Heart right ventricle (tissue), 16 donors: ENCODE results near the gene C3orf49. TPM values are rescaled to one million over a fixed set of nuclear protein-coding genes. Genes with fewer than 3 reads are reported as not detected.

Source experiments
- ATAC-seq, 8 donors: fragments of 200-7000 bp; cut with Tn5 transposase; one replicate each; pipeline ENCODE4 v1.9.1; 2020; ENCODE audit warnings: mild to moderate bottlenecking in 8 of 8, moderate library complexity in 8 of 8, moderate number of reproducible peaks in 1 of 8
- DNase-seq, 2 donors: peaks; one replicate each; pipeline ENCODE4 v3.0.0-alpha.2; 2020
- H3K27ac ChIP-seq, 10 donors: fragments of 200-600 bp; sonication (generic) in 2 of 10; one replicate each; pipeline versions ENCODE4 v1.5.0 to v1.8.0; 2020 to 2022; ENCODE audit warnings: mild to moderate bottlenecking in 3 of 10
- H3K27me3 ChIP-seq, 7 donors: fragments of 200-600 bp; one replicate each; pipeline ENCODE4 v1.8.0; 2021 to 2022; ENCODE audit warnings: mild to moderate bottlenecking in 2 of 7
- H3K36me3 ChIP-seq, 9 donors: fragments of 200-600 bp; sonication (generic) in 1 of 9; one replicate each; pipeline versions ENCODE4 v1.5.0 to v1.8.0; 2020 to 2022; ENCODE audit warnings: mild to moderate bottlenecking in 2 of 9
- H3K4me1 ChIP-seq, 9 donors: fragments of 200-600 bp; sonication (generic) in 1 of 9; one replicate each; pipeline versions ENCODE4 v1.5.0 to v1.8.0; 2020 to 2022; ENCODE audit warnings: mild to moderate bottlenecking in 4 of 9
- H3K4me3 ChIP-seq, 10 donors: fragments of 200-600 bp; sonication (generic) in 2 of 10; one replicate each; pipeline versions ENCODE4 v1.5.0 to v1.8.0; 2020 to 2022; ENCODE audit warnings: mild to moderate bottlenecking in 7 of 10, moderate library complexity in 2 of 10
- H3K9me3 ChIP-seq, 11 donors: fragments of 200-600 bp in 10 of 11; sonication (generic) in 2 of 11; one replicate each; pipeline versions ENCODE4 v1.5.0 to v1.8.0; 2013 to 2022; ENCODE audit warnings: mild to moderate bottlenecking in 2 of 11, control low read depth in 1 of 11, moderate library complexity in 1 of 11
- CTCF ChIP-seq, 9 donors: fragments of 200-600 bp; sonication (generic) in 2 of 9; IDR thresholded peaks; one replicate each; pipeline versions ENCODE4 v1.5.0 to v1.8.0; 2021 to 2022; ENCODE audit warnings: antibody characterized with exemption in 9 of 9, mild to moderate bottlenecking in 5 of 9, moderate library complexity in 1 of 9
- WGBS, 2 donors: extraction: QIAGEN DNeasy Blood & Tissue Kit; methylation state at CpG; one replicate each; pipeline ENCODE4 v1.1.7; 2013; ENCODE audit warnings: inconsistent platforms in 1 of 2; 5-methylcytosine and 5-hydroxymethylcytosine counted together
- intact Hi-C, 10 donors: fragments of 100-400 bp; cut with DNase I; formaldehyde crosslinking; loops; one replicate each; pipeline versions ENCODE4 v1.11.1 to v1.14.2; 2022
- polyA plus RNA-seq, 2 donors: library from polyadenylated mRNA; stranded (reverse); fragments of 200-250 nt; gene quantifications; one replicate each; pipeline ENCODE4 v1.2.3, GENCODE V29; 2013
- total RNA-seq, 10 donors: library from RNA; stranded (reverse); fragmentation: NEBNext Ultra II Directional in 3 of 10; extraction: Animal tissue kit (Norgen Biotek cat#: 25700) in 3 of 10; gene quantifications; one replicate each; pipeline versions ENCODE4 v1.2.1 to v1.2.4, GENCODE V29; 2021 to 2023
- donor health status: Arrhythmogenic right ventricular cardiomyopathy.
- donor health status: ischemic (EF 13 %, LVEDD 7.1; RV severe dilation, severe dysfunction).
- donor health status: healthy with polysubstance abuse.
- donor health status: DM: no; HTN: yes; CAD: no.
- donor health status: DM: no; HTN: no; CAD: no.
- donor health status: ischemic (EF 25% LVEDD 6.9; RV normal size, moderate dysfunction).
- donor health status: ischemic (EF 25% LVEDD 5.7; RV mildly dilated, moderate dysfunction).
- donor health status: healthy.
- donor health status: DM: yes; HTN: yes; CAD: no.
- donor health status: Ischemic cardiomyopathy.
- donor health status: ischemic (EF 35%, LVEDD 5.7; RV mildly dilated, moderate dysfunction).
- donor health status: nonischemic (EF 11% LVEDD 7.7; RV severe dilation, severe dysfunction).
- donor health status: DM: yes; HTN: yes; CAD: no.
- donor health status: PGD.
- donor health status: ischemic (EF 29% LVEDD 5.4; RV normal size, mild dysfunction).
- donor health status: nonischemic (EF 23%, LVEDD 6.1; RV moderate dilation, normal function).

The C3orf49 gene
- total and polyA plus RNA-seq, 12 donors: not detected

GRCh38 chr3:63876260-63876659 lies 57.2 kb downstream of the C3orf49 start:
- H3K9me3 ChIP-seq: no peaks in the 10 kb centered on the region
- no peak for TF ChIP-seq CTCF (IDR thresholded peaks at IDR 0.05)
- no peaks in the 10 kb centered on the region for H3K27me3 ChIP-seq
- ATAC-seq (no peak), DNase-seq (no peak)
- no peak overlapping the region for H3K27ac ChIP-seq
- H3K36me3 ChIP-seq: no peaks in the 10 kb centered on the region
- WGBS, 2 donors: 70 to 71% methylated on average over 3 of the region's 3 CpGs
- H3K4me3 ChIP-seq: no peak overlapping the region
- peaks cover 0 to 49% (median 29%) of the 10 kb centered on the region in 9 donors for H3K4me1 ChIP-seq
- intact Hi-C loops: no loop called here

DNA sequence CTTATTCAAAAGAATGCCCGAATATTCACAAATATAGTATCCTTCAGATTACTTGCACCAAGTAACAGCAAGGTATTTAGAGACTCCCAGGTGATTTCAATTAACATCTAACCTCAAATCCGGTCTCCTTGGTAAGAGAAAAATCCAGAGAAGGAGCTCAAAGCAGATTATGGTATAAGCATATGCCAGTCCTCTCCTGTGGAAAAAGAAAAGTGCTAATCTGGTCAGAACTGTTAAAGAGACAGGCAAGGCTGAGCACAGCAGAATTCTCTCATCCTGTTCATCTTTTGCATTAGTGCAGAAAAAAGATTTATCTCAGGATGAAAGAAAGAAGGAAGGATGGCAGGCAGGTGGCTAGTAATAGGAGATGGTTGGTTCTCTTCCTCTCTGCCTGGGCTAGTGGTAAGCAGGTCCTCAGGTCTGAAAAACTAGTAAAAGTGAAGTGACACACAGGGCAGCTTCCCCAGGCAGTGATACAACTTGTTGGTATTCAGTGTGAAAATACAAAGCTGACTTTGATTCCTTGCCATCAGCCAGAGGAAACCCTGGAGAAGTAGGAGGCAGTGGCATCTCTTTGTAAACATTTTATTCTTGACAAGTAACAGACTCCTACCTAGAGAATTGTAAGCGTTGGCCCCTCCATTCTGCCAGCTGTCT lies 58.8 kb downstream of the C3orf49 start:
- DNase-seq: no peak

GRCh38 chr3:63878394-63879060 lies 59.4 kb downstream of the C3orf49 start:
- Histone ChIP-seq H3K27me3 (no peaks in the 10 kb centered on the region), H3K36me3 (no peaks in the 10 kb centered on the region), H3K9me3 (no peaks in the 10 kb centered on the region), H3K4me3 (no peak overlapping the region), H3K27ac (no peak overlapping the region), H3K4me1 (peaks cover 0 to 36% (median 23%) of the 10 kb centered on the region in 9 donors)
- intact Hi-C loops: no loop called here
- 79 to 81% methylated on average over 2 of the region's 2 CpGs for WGBS, 2 donors
- DNase-seq: no peak
- ATAC-seq: no peak
- no peak for TF ChIP-seq CTCF (IDR thresholded peaks at IDR 0.05)

More for the DNA sequence above, 58.8 kb downstream of the C3orf49 start:
- no peak for ATAC-seq
- Histone ChIP-seq H3K9me3 (no peaks in the 10 kb centered on the region), H3K4me3 (no peak overlapping the region), H3K27me3 (no peaks in the 10 kb centered on the region), H3K27ac (no peak overlapping the region), H3K36me3 (no peaks in the 10 kb centered on the region), H3K4me1 (peaks cover 0 to 40% (median 23%) of the 10 kb centered on the region in 9 donors)
- intact Hi-C loops: no loop called here
- TF ChIP-seq CTCF (IDR thresholded peaks at IDR 0.05): no peak
- 74% methylated on average over 3 of the region's 3 CpGs for WGBS, 2 donors

DNA sequence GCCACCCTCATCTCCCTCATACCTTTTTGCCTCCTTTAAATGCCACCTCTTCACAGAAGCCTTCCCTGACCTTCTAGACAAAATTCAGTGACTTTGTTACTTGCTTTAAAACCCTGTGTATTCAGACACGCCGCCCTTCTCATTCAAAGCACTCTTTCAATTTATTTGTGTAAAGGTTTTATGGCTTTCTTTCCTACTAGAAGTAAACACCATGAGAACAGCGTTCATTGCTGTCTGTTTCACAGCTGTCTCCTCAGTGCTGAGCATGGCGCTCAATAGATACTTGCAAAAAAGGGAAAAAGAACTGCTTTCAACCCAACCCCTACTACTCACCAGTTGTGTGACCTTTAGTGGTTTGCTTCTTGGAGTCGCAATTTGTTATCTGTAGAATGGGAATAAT lies 61.6 kb downstream of the C3orf49 start:
- no peak for ATAC-seq
- Histone ChIP-seq H3K27me3 (no peaks in the 10 kb centered on the region), H3K36me3 (no peaks in the 10 kb centered on the region), H3K9me3 (no peaks in the 10 kb centered on the region), H3K4me1 (peaks cover 0 to 34% (median 23%) of the 10 kb centered on the region in 9 donors), H3K4me3 (no peak overlapping the region), H3K27ac (no peak overlapping the region)
- DNase-seq: no peak
- TF ChIP-seq CTCF (IDR thresholded peaks at IDR 0.05): no peak
- intact Hi-C loops: no loop called here
- 92 to 96% methylated on average over 5 of the region's 5 CpGs for WGBS, 2 donors
